ENCODE measurements around the gene NDUFS6.

DNA sequence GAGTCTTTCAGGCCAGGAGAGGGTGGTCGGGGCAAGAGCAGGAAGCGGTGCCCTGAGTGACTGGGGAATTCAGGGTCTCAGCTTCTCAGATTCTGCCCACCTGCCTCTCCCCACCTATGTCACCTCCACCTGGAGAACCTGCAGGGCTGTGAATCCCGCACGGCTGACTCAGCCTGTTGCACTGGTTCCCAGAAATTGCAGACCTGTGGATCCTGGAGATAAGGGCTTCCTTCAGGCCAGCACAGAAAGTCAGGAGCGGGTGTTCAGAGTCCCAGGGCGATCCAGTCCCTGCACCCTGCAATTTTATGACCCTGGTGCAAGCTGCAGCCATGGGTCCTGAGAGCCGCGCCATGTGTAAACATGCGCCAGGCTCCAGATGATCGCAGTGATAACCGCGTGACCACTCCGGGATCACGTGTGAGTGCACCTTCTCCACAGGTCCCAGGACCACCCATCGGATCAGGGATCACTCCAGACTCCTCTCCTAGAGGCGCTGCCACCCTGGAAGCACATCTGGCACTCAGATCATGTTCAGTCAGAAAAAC, 63.8 kb downstream of the NDUFS6 start:
- TF ChIP-seq, protein P1, sequence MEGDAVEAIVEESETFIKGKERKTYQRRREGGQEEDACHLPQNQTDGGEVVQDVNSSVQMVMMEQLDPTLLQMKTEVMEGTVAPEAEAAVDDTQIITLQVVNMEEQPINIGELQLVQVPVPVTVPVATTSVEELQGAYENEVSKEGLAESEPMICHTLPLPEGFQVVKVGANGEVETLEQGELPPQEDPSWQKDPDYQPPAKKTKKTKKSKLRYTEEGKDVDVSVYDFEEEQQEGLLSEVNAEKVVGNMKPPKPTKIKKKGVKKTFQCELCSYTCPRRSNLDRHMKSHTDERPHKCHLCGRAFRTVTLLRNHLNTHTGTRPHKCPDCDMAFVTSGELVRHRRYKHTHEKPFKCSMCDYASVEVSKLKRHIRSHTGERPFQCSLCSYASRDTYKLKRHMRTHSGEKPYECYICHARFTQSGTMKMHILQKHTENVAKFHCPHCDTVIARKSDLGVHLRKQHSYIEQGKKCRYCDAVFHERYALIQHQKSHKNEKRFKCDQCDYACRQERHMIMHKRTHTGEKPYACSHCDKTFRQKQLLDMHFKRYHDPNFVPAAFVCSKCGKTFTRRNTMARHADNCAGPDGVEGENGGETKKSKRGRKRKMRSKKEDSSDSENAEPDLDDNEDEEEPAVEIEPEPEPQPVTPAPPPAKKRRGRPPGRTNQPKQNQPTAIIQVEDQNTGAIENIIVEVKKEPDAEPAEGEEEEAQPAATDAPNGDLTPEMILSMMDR (conservative IDR thresholded peaks at IDR 0.05; ENCODE audit: low read depth, low read length), result no peak
- TF ChIP-seq EZH2 (IDR thresholded peaks at IDR 0.05; ENCODE audit: low read length, unreplicated experiment), result no peak
